ENCODE results near the gene XKR8. TPM values are rescaled to one million over a fixed set of nuclear protein-coding genes. Genes with fewer than 3 reads are reported as not detected.

Gene XKR8
- total and polyA plus RNA-seq, 2 of the 4 experiments (the other 2 are of a cell fraction): 1.1 to 10.7 TPM

GRCh38 chr1:27955076-27955475, 4.7 kb upstream of the XKR8 start:
- POLR2A ChIA-PET (ENCODE audit: unreplicated experiment): no interaction called here
- dilution Hi-C loops (cut with HindIII; ENCODE audit: low sequenced_read_pairs, unreplicated experiment): no loop called here
- in situ Hi-C loops (cut with MboI; ENCODE audit: low sequenced_read_pairs): no loop called here
- peaks cover 27% of the 10 kb centered on the region for H3K27me3 ChIP-seq (ENCODE audit: control insufficient read depth, insufficient read depth, low read length)
- CTCF ChIA-PET: no interaction called here
- no peak overlapping the region for H3K27ac ChIP-seq (ENCODE audit: insufficient read depth, low read length)
- no peak for TF ChIP-seq MAZ (IDR thresholded peaks at IDR 0.05; ENCODE audit: borderline replicate concordance, low read depth, low read length)
- TF ChIP-seq MAFK (IDR thresholded peaks at IDR 0.05; ENCODE audit: low read depth, low read length): no peak
- no peak for TF ChIP-seq USF2 (IDR thresholded peaks at IDR 0.05; ENCODE audit: low read depth, low read length)
- TF ChIP-seq RAD21 (IDR thresholded peaks at IDR 0.05; ENCODE audit: low read length): no peak
- TF ChIP-seq NFE2L2 (IDR thresholded peaks at IDR 0.05; ENCODE audit: low read depth, low read length): no peak
- no peak for TF ChIP-seq FOS (IDR thresholded peaks at IDR 0.05; ENCODE audit: low read depth, low read length)
- no peak for TF ChIP-seq RCOR1 (IDR thresholded peaks at IDR 0.05; ENCODE audit: insufficient replicate concordance, low read length)
- H2AFZ ChIP-seq (replicated peaks; ENCODE audit: low read length, poor library complexity): no peak overlapping the region
- ATAC-seq (ENCODE audit: low read depth): no peak
- H4K8ac ChIP-seq (ENCODE audit: low read depth in 2 of 2, low read length in 2 of 2): no peak overlapping the region
- no peaks in the 10 kb centered on the region for H3K36me3 ChIP-seq (ENCODE audit: control insufficient read depth, insufficient read depth, low read length)
- H4K91ac ChIP-seq (ENCODE audit: insufficient read depth, low read depth, low read length): no peak overlapping the region
- H2AK5ac ChIP-seq (ENCODE audit: low read depth, low read length): no peak overlapping the region
- no peak overlapping the region for H2AK9ac ChIP-seq (replicated peaks; ENCODE audit: low read depth, low read length, poor library complexity)
- 52% methylated on average over 3 of the region's 6 CpGs; no CpG with 5 or more reads in 1 of the 2 experiments for WGBS, 2 experiments (ENCODE audit: extremely low coverage in 2 of 2, insufficient read length in 1 of 2)
- H3K4me2 ChIP-seq (ENCODE audit: low read depth, low read length): no peak overlapping the region
- DNase-seq: no peak
- H2BK120ac ChIP-seq (ENCODE audit: low read depth, low read length): no peak overlapping the region
- H3K23ac ChIP-seq (ENCODE audit: low read depth, low read length): no peak overlapping the region
- H2BK5ac ChIP-seq (ENCODE audit: low read depth, low read length, poor library complexity, severe bottlenecking): no peak overlapping the region
- no TSS peak for BruUV-seq (replicated peaks)
- H3K56ac ChIP-seq (ENCODE audit: extremely low read depth, insufficient read depth, low read length): no peak overlapping the region
- no peak overlapping the region for H3K4ac ChIP-seq (ENCODE audit: low read depth, low read length)
- no peak overlapping the region for H4K5ac ChIP-seq (ENCODE audit: low read depth, low read length)
- H3K4me1 ChIP-seq (ENCODE audit: control insufficient read depth, insufficient read depth, low read length): 0 out of 2 replicates have a peak, but pooled peaks cover 2% of the 10 kb centered on the region
- no peak overlapping the region for H3K14ac ChIP-seq (replicated peaks; ENCODE audit: low read depth, low read length)
- peaks cover 9% of the 10 kb centered on the region for H3K9me1 ChIP-seq (ENCODE audit: insufficient read depth, low read length)
- H2BK20ac ChIP-seq (ENCODE audit: low read depth, low read length): no peak overlapping the region
- peaks cover 0 to 8% of the 10 kb centered on the region in 2 experiments; a peak in 3 of 4 replicates for H3K79me1 ChIP-seq (ENCODE audit: low read depth in 1 of 2, low read length in 2 of 2)
- no peak overlapping the region for H2BK15ac ChIP-seq (ENCODE audit: low read depth, low read length)
- H3K9me3 ChIP-seq (ENCODE audit: control insufficient read depth, insufficient read depth, low read length): no peaks in the 10 kb centered on the region
- H3K9ac ChIP-seq (ENCODE audit: low read depth, low read length): no peak overlapping the region
- H4K20me1 ChIP-seq (ENCODE audit: insufficient read depth, low read length): no peaks in the 10 kb centered on the region
- no peak overlapping the region for H3K4me3 ChIP-seq (ENCODE audit: insufficient read depth, low read depth, low read length)
- intact Hi-C loops (cut with micrococcal nuclease): no loop called here
- no peak overlapping the region for H3K18ac ChIP-seq (ENCODE audit: low read depth, low read length)

Measured in IMR-90 (cell line).